Measurements from ENCODE around the gene APOL1.

APOL1 gene

DNA sequence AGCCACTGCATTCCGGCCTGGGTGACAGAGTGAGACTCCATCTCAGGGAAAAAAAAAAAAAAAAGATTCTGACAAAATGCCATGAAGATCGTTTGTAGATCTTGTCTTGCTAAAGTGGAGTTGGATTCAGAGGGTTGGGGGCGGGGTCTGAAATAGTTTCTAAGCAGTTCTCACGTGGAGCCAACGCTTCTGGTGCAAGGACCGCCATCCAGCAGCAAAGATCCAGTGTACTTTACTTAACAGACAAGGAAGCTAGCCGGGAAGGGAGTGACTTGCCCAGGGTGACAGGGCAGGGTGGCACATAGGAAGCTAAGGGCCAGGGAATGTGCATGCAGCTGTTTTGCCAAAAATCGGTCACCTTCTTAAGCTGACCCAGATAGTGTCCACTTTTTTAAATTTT is 27.4 kb downstream of the APOL1 start:
- H3K27me3 ChIP-seq (replicated peaks): no peaks in the 10 kb centered on the region
- no peak overlapping the region for H3K27ac ChIP-seq
- TF ChIP-seq, protein P1, sequence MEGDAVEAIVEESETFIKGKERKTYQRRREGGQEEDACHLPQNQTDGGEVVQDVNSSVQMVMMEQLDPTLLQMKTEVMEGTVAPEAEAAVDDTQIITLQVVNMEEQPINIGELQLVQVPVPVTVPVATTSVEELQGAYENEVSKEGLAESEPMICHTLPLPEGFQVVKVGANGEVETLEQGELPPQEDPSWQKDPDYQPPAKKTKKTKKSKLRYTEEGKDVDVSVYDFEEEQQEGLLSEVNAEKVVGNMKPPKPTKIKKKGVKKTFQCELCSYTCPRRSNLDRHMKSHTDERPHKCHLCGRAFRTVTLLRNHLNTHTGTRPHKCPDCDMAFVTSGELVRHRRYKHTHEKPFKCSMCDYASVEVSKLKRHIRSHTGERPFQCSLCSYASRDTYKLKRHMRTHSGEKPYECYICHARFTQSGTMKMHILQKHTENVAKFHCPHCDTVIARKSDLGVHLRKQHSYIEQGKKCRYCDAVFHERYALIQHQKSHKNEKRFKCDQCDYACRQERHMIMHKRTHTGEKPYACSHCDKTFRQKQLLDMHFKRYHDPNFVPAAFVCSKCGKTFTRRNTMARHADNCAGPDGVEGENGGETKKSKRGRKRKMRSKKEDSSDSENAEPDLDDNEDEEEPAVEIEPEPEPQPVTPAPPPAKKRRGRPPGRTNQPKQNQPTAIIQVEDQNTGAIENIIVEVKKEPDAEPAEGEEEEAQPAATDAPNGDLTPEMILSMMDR (IDR thresholded peaks at IDR 0.05; ENCODE audit: low read depth, low read length, missing control alignments): no peak
- H3K4me3 ChIP-seq (ENCODE audit: low read depth, low read length): no peak overlapping the region
- peaks cover 73% of the 10 kb centered on the region for H3K36me3 ChIP-seq (replicated peaks)
- no peak for DNase-seq
- in situ Hi-C loops (cut with HindIII; ENCODE audit: low pct_ligation_motif_present, low sequenced_read_pairs): no loop called here

- no peak overlapping the region for H3K27ac ChIP-seq
- peaks cover 88% of the 10 kb centered on the region for H3K36me3 ChIP-seq (replicated peaks)
- TF ChIP-seq, protein P1 (IDR thresholded peaks at IDR 0.05; ENCODE audit: low read depth, low read length, missing control alignments): no peak
- H3K27me3 ChIP-seq (replicated peaks): no peaks in the 10 kb centered on the region
- H3K4me3 ChIP-seq (ENCODE audit: low read depth, low read length): no peak overlapping the region
- DNase-seq: no peak
- in situ Hi-C loops (cut with HindIII; ENCODE audit: low pct_ligation_motif_present, low sequenced_read_pairs): no loop called here
Measured at GRCh38 chr22:36281781-36282327, 28.9 kb downstream of the APOL1 start.

DNA sequence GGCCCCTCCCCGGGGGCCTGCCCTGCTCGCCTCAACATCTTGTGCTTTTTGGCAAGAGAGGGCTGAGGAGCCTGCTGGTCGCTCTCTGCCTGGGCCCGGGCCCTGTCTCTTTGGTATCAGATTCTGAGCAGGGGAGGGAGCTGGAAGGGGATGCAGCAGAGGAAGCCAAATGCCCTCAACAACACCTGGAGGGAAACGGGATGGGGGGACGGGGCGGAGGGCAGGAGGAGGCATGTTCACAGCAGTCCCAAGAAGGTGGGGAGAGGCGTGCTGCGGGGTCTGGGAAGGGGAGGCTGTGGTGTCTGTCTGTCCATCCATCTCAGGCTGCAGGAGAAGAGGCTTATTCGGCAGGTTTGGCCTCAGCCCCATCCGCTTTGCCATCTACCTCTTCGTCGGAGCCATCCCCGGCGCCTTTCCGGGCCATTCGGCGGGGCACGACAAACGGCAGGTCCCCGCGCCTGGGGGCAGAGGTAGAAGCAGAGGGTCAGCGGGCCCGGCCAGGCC is 29.4 kb downstream of the APOL1 start:
- in situ Hi-C loops (cut with HindIII; ENCODE audit: low pct_ligation_motif_present, low sequenced_read_pairs): no loop called here
- H3K27me3 ChIP-seq (replicated peaks): no peaks in the 10 kb centered on the region
- H3K4me3 ChIP-seq (ENCODE audit: low read depth, low read length): no peak overlapping the region
- H3K36me3 ChIP-seq (replicated peaks): peaks cover 92% of the 10 kb centered on the region
- TF ChIP-seq, protein P1 (IDR thresholded peaks at IDR 0.05; ENCODE audit: low read depth, low read length, missing control alignments): no peak
- DNase-seq: no peak
- H3K27ac ChIP-seq: no peak overlapping the region

DNA sequence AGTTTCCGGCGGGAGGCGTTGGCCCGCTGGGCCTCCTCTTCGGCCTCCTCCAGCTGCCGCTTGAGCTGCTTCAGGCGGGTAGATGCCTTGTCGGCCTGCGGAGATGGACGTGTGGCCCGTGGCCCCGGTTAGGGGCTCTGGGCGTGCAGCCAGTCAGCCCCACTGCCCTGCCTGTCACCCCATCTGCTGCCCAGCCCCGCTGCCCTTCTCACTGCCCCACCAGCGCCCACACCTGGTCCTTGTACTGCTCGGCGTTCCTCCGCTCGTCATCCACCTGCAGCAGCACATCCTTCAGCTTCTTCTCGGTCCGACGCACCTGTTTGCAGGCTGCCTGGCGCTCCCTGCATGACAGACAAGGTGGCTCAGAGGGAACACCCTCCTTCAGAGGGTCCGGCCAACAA is 31.2 kb downstream of the APOL1 start:
- H3K27ac ChIP-seq: no peak overlapping the region
- no peaks in the 10 kb centered on the region for H3K27me3 ChIP-seq (replicated peaks)
- DNase-seq: no peak
- in situ Hi-C loops (cut with HindIII; ENCODE audit: low pct_ligation_motif_present, low sequenced_read_pairs): no loop called here
- H3K36me3 ChIP-seq (replicated peaks): peaks cover 96% of the 10 kb centered on the region
- no peak overlapping the region for H3K4me3 ChIP-seq (ENCODE audit: low read depth, low read length)
- TF ChIP-seq, protein P1 (IDR thresholded peaks at IDR 0.05; ENCODE audit: low read depth, low read length, missing control alignments): no peak

- no peak overlapping the region for H3K27ac ChIP-seq
- in situ Hi-C loops (cut with HindIII; ENCODE audit: low pct_ligation_motif_present, low sequenced_read_pairs): no loop called here
- H3K4me3 ChIP-seq (ENCODE audit: low read depth, low read length): no peak overlapping the region
- H3K36me3 ChIP-seq (replicated peaks): peaks cover 96% of the 10 kb centered on the region
- TF ChIP-seq, protein P1 (IDR thresholded peaks at IDR 0.05; ENCODE audit: low read depth, low read length, missing control alignments): no peak
- DNase-seq: no peak
- no peaks in the 10 kb centered on the region for H3K27me3 ChIP-seq (replicated peaks)
Measured at GRCh38 chr22:36285017-36285416, 32.1 kb downstream of the APOL1 start.

DNA sequence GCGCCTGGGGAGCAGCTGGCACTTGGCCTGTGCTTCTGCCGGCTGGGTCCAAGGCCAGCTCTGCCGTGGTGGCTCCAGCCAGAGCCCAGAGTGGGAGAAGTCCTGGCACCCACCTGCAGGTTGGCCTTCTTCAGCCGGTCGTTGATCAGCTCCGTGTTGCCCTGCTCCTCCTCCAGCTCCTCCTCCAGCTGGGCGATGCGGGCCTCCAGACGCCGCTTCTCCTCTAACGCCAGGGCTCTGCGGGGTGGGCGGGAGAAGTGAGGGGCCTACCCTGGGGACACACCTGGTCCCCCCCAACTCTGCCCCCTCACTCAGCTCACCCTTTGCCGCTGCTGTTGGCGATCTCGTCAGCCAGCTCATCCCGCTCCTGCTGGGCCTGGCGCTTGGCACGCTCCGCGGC is 32.6 kb downstream of the APOL1 start:
- peaks cover 93% of the 10 kb centered on the region for H3K36me3 ChIP-seq (replicated peaks)

More for the DNA sequence above, 32.6 kb downstream of the APOL1 start:
- Histone ChIP-seq H3K27ac (no peak overlapping the region), H3K4me3 (ENCODE audit: low read depth, low read length) (no peak overlapping the region), H3K27me3 (replicated peaks) (no peaks in the 10 kb centered on the region)
- no peak for DNase-seq
- in situ Hi-C loops (cut with HindIII; ENCODE audit: low pct_ligation_motif_present, low sequenced_read_pairs): no loop called here
- TF ChIP-seq, protein P1 (IDR thresholded peaks at IDR 0.05; ENCODE audit: low read depth, low read length, missing control alignments): no peak

All from brain microvascular endothelial cell (primary cell).